HL-60 (cell line): ENCODE measurements around the gene FXN.

Source experiments
- CTCF ChIP-seq: IDR thresholded peaks from one replicate; pipeline ENCODE4 v1.5.1; 2011; ENCODE audit warnings: low read length, control low read depth, inconsistent platforms; ENCODE audit not compliant: insufficient read depth
- GABPA ChIP-seq: IDR thresholded peaks from 2 replicates; pipeline ENCODE4 v1.6.1; 2012; ENCODE audit warnings: low read depth
- POLR2AphosphoS5 ChIP-seq: IDR thresholded peaks from 2 replicates; pipeline ENCODE4 v1.6.1; 2012; ENCODE audit warnings: low read depth
- REST ChIP-seq: IDR thresholded peaks from 2 replicates; pipeline ENCODE4 v1.6.1; 2012; ENCODE audit warnings: low read depth; ENCODE audit not compliant: insufficient replicate concordance

- TF ChIP-seq CTCF (no peak), POLR2AphosphoS5 (no peak), REST (no peak), GABPA (no peak)
These were observed 80.1 kb downstream of the FXN start for GRCh38 chr9:69115621-69116020.
